Inflammatory macrophage treated with lipopolysaccharide for 1 hour (primary cell): ENCODE data around the gene FBXO3.
A peak's percentile ranks its signal among the peaks of the same experiment; 100 is the strongest.

ENCODE experiments used
- DNase-seq, 2 donors: peaks; one replicate each; pipeline ENCODE4 v3.0.0-alpha.2; 2020 to 2022

FBXO3 gene

GRCh38 chr11:33700502-33701271 lies 73.6 kb downstream of the FBXO3 start, which contains the start of gene C11orf91:
TSS of gene C11orf91 (minus strand) at chr11:33700826. CDS start at chr11:33700740, 86 bp downstream.
- DNase-seq = peak; percentile 78 to 97

- no peak for DNase-seq
These were observed 74.2 kb downstream of the FBXO3 start for GRCh38 chr11:33700063-33700501.

GRCh38 chr11:33699515-33700062 lies 74.7 kb downstream of the FBXO3 start:
- DNase-seq = no peak

GRCh38 chr11:33698921-33699320 lies 75.4 kb downstream of the FBXO3 start:
- no peak for DNase-seq

- no peak for DNase-seq
These were observed 76.3 kb downstream of the FBXO3 start for GRCh38 chr11:33697997-33698396.

GRCh38 chr11:33696931-33697638 lies 77.2 kb downstream of the FBXO3 start:
- no peak for DNase-seq

GRCh38 chr11:33696411-33696810 lies 77.9 kb downstream of the FBXO3 start:
- no peak for DNase-seq

- DNase-seq = no peak
These were observed 79.2 kb downstream of the FBXO3 start for GRCh38 chr11:33695051-33695566.

- DNase-seq = peak; percentile 10 to 28
These were observed 79.8 kb downstream of the FBXO3 start for GRCh38 chr11:33694346-33695050.

- DNase-seq = no peak
These were observed 81.8 kb downstream of the FBXO3 start for GRCh38 chr11:33692541-33692940.

- peak in 1 of 2 donors; percentile 30 for DNase-seq
These were observed 82.3 kb downstream of the FBXO3 start for GRCh38 chr11:33692013-33692504.

GRCh38 chr11:33691066-33691864 lies 83.1 kb downstream of the FBXO3 start:
- no peak for DNase-seq
